Upper lobe of left lung (tissue), 4 donors: ENCODE data around the gene UPP2.

ENCODE experiments used
- EP300 ChIP-seq, 4 donors: sonication (generic); formaldehyde crosslinking; IDR thresholded peaks; one replicate each; pipeline ENCODE4 v1.5.1; 2017; ENCODE audit warnings: antibody characterized with exemption in 4 of 4, control low read depth in 2 of 4
- POLR2A ChIP-seq, 4 donors: fragments of 450-650 bp; IDR thresholded peaks; one replicate each; pipeline ENCODE4 v1.5.1; 2016 to 2017; ENCODE audit warnings: antibody characterized with exemption in 4 of 4, mild to moderate bottlenecking in 2 of 4
- POLR2AphosphoS5 ChIP-seq, 2 donors: sonication (generic); formaldehyde crosslinking; IDR thresholded peaks; one replicate each; pipeline ENCODE4 v1.5.1; 2017; ENCODE audit warnings: antibody characterized with exemption in 2 of 2
- TF ChIP-seq, protein P1 (sequence below), 6 experiments: fragments of 450-650 bp in 4 of 6; fragments of 200-600 bp in 2 of 6; sonication (generic) in 2 of 6; IDR thresholded peaks; one replicate each; pipeline ENCODE4 v1.5.1; 2016 to 2019; ENCODE audit warnings: antibody characterized with exemption in 6 of 6

DNA sequence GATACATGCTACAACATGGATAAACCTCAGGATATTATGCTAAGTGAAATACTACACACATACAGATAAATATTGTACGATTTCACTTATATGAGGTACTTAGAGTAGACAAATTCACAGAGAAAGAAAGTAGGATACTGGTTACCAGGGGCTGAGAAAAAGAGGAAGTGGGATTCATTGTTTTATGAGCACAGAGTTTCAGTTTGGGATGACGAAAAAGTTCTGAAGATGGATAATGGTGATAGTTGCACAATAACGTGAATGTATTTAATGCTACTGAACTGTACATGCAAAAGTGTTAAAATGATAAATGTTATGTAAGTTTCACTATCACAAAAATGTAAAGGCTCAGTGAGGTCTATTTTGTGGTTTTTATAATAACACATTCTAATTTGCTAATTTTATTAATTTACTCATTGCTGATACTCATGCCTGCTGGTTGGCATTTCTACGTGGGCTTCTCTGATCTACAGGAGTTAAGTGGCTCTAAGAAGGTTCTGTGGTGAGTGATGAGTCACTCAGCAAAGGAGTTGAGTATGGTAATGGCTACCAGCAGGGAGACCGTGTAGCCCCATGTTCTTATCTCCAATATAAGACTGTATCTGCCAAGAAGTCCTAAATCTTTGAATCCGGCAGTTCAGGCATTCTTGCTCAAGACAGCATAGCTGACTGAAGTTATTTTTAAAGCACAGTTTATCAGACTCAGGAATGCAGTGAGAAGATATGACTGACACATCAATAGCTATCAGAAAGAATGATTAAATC lies 41.1 kb downstream of the UPP2 start:
- TF ChIP-seq, protein P1, sequence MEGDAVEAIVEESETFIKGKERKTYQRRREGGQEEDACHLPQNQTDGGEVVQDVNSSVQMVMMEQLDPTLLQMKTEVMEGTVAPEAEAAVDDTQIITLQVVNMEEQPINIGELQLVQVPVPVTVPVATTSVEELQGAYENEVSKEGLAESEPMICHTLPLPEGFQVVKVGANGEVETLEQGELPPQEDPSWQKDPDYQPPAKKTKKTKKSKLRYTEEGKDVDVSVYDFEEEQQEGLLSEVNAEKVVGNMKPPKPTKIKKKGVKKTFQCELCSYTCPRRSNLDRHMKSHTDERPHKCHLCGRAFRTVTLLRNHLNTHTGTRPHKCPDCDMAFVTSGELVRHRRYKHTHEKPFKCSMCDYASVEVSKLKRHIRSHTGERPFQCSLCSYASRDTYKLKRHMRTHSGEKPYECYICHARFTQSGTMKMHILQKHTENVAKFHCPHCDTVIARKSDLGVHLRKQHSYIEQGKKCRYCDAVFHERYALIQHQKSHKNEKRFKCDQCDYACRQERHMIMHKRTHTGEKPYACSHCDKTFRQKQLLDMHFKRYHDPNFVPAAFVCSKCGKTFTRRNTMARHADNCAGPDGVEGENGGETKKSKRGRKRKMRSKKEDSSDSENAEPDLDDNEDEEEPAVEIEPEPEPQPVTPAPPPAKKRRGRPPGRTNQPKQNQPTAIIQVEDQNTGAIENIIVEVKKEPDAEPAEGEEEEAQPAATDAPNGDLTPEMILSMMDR (IDR thresholded peaks at IDR 0.05), result no peak
- TF ChIP-seq EP300 (IDR thresholded peaks at IDR 0.05) (no peak), POLR2A (IDR thresholded peaks at IDR 0.05) (no peak), POLR2AphosphoS5 (IDR thresholded peaks at IDR 0.05) (no peak)
